Activated T-helper 1 cell treated with anti-CD3 and anti-CD28 coated beads, Interleukin-2, amount 50 U/mL, for 16 hours (primary cell): ENCODE data around the gene LYVE1.

Experiments
- DNase-seq, 2 donors: peaks; one replicate each; pipeline ENCODE4 v3.0.0-alpha.2; 2020; ENCODE audit warnings: low read depth in 1 of 2, low spot score in 1 of 2

The LYVE1 gene

GRCh38 chr11:10594407-10594806 lies 25.9 kb upstream of the LYVE1 start:
- DNase-seq: no peak

GRCh38 chr11:10592331-10592730 lies 23.9 kb upstream of the LYVE1 start:
- no peak for DNase-seq

DNA sequence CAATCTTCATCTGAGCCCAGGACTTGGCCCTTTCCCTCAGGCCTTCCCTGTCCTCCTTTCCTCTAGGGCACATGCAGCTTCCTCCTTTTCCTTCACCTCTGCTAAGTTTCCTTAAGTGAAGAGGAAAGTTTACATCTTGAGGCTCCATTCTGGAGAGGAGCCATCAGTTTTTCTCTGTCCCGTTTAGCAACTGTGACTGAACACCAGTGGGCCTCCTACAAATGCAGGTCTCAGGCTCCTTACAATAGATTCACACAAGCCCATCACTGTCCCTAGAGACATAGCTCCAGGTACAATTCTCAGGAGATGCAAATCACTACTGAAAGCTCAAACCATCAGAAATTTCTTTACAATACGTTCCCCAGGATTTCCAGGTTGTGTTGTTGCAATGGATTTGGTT lies 23.3 kb upstream of the LYVE1 start:
- no peak for DNase-seq

DNA sequence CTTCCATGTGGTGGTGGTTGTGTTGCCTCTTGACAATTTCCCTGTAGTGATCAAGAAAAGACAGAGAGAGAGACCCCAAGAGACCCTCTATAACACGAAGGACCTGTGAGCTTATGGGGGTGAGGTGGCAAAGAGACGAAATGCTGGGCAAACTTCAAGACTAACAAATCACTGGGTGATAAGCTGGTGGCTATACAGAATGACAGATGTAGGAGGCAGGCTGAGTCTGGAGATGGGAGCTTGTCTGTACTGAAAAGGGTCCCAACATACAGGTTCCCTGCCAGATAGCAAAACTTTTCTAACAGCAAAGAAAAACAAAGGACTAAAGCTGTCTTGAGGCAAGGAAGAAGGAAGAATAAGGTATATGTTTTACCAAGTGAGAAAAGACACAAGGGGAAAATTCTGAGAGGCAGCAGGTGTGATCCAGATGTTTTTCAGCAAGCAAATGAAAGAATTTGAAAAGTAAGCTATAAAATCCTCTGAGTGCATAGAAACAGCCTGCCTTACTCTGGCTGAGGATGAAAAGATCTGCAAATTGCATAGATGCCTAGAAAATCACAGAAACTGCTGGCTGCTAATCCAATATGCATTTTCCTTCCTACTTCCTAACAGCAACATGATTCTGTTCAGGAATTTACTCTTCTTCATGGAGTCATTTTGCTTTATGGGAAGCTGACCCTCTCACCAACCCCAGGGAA lies 21.9 kb upstream of the LYVE1 start:
- no peak for DNase-seq

DNA sequence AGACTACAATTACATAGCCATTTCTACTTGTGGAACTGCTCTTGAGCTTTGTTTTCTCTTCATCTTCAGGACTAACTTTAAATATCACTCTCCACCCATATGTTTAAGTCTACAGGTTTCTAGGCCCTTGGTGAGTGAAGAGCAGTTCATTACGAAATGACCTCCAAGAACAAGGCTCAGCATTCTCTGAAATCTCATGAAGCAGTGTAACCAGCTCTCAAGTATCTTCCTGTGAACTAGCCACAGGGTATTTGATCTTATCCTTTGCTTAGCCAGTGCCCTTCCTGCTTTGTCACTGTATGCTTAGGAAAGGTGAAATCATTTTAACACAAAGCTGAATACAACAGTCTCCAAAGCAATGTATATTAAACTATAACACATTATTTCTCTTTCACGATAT lies 20.4 kb upstream of the LYVE1 start:
- DNase-seq: no peak

DNA sequence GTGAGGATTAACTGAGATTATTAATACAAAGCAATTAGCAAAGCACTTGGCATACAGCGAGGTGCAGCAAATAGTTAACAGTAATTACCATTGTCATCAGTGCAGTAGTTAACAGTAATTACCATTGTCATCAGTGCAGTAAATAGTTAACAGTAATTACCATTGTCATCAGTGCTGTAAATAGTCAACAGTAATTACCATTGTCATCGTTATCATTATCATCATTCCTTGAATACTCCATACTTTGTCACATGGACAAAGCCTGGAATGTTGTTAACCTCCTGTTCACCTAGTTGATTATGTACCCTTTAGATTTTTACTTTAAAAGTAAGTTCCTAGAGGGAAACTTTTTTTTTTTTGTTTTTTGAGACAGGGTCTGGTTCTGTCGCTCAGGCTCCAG lies 19.5 kb upstream of the LYVE1 start:
- no peak for DNase-seq

- DNase-seq: no peak
Observed at GRCh38 chr11:10587388-10587787, 18.9 kb upstream of the LYVE1 start.

DNA sequence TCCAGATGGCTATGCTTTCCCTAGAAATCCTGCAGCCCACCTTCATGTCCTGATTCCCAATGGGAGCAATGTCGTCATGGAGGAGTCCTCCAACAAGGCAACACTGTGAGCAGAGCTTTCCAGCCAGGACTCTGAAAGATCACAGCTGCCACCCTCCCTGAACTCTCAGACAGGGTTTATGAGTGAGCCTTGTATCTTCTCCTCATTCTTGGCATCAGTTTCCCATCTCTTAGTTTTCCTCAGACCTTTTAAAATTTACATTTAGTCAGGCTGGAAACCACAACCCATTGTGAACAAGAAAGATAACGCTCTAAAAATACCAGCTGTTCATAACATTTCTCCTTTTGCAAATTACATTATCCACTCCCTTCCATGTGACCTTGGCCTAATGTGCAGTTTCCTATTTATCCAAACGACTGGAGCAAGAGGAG lies 15.6 kb upstream of the LYVE1 start:
- no peak for DNase-seq

- no peak for DNase-seq
Observed at GRCh38 chr11:10581481-10582019, 13.1 kb upstream of the LYVE1 start.

DNA sequence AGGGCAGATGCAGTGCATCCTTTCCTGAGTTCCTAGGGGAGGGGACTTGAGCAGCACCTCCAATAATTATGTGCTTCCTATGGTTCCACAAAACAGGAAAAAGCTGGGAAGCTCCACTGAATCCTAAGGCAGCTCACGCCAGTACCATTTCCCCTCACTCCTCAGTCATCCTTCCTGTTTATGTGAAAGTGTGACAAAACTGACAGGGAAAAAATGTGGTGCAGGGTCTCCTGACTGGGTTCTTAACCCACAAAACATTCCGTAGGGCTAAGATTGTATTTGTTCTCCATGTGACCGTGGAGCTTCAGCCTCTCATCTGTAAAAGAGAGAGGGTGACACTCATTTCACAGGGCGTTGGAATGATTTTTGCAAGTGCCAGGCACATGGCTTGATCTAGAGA lies 12.2 kb upstream of the LYVE1 start:
- DNase-seq: no peak

DNA sequence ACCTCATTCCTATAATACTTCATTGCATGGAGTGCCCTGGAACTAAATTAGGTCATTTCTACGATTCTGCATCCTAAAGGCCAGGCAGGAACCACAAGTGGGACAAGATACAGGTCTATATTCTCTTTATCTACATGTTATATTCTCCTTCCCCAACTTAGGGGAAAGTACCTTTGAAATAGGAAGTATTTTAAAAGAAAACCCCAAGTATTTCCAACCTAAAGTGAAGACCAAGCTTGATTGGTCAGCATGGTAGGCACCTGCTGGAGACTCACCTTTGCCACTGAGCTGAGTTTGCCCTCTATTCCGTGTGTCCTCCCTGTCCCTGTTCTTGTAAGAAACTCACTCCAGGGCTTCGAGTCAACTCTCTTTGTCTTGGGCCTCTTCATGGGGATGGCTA lies 11.2 kb upstream of the LYVE1 start:
- no peak for DNase-seq

GRCh38 chr11:10576035-10576398 lies 7.6 kb upstream of the LYVE1 start:
- no peak for DNase-seq

GRCh38 chr11:10575346-10576034 lies 7.0 kb upstream of the LYVE1 start:
- no peak for DNase-seq

GRCh38 chr11:10573556-10573955 lies 5.1 kb upstream of the LYVE1 start:
- DNase-seq: no peak

- DNase-seq: no peak
Observed at GRCh38 chr11:10573028-10573427, 4.6 kb upstream of the LYVE1 start.

DNA sequence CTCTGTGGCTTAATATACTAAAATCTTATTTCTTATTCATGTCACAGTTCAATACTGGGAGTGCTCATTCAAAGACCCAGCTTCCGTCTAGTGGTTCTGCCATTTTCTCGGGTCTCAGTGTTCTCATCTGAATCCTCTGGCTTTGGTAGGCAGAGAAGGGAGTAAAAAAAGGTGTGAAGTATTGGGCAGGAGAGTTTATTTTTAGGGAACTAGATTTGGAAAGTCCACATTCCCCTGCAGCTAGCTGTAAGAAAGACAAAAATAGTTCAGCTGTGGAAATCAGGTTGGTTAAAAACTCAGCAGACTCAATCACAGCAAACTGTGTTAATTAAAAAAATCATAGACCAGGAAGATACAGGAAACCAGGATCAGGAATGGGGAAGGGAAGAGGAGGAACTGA lies 4.1 kb upstream of the LYVE1 start:
- DNase-seq: no peak

DNA sequence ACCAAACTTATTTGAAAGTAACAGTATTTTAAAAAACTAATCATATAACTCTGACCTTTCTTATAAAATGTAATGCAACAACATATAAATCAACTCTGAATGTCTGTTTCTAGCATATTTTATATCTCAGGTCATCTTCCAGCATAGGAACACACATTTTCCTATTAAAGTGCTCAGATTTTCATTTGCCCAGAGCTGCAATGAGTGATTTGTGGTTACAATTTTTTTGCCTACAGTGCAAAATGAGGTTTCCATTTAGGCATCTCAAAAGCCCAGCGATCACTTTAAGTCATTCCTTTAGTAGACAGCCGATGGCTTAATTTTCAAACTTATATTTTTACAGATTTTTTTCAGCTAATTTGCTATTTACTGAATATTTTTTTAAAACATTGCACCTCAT lies 1.0 kb downstream of the LYVE1 start:
- DNase-seq: no peak

- no peak for DNase-seq
Observed at GRCh38 chr11:10566257-10566957, 2.1 kb downstream of the LYVE1 start.

- no peak for DNase-seq
Observed at GRCh38 chr11:10565493-10565892, 3.0 kb downstream of the LYVE1 start.

GRCh38 chr11:10564696-10565318 lies 3.7 kb downstream of the LYVE1 start:
- no peak for DNase-seq

- no peak for DNase-seq
Observed at GRCh38 chr11:10564030-10564429, 4.4 kb downstream of the LYVE1 start.

- no peak for DNase-seq
Observed at GRCh38 chr11:10561947-10562346, 6.5 kb downstream of the LYVE1 start.
